Upper lobe of left lung (tissue), 4 donors: Measurements from ENCODE around the gene LYPLA2.

ENCODE experiments used
- CTCF ChIP-seq, 6 experiments: fragments of 450-650 bp in 4 of 6; fragments of 200-600 bp in 2 of 6; sonication (generic) in 2 of 6; IDR thresholded peaks; one replicate each; pipeline ENCODE4 v1.5.1; 2016 to 2019; ENCODE audit warnings: antibody characterized with exemption in 6 of 6
- POLR2A ChIP-seq, 4 donors: fragments of 450-650 bp; IDR thresholded peaks; one replicate each; pipeline ENCODE4 v1.5.1; 2016 to 2017; ENCODE audit warnings: antibody characterized with exemption in 4 of 4, mild to moderate bottlenecking in 2 of 4
- POLR2AphosphoS5 ChIP-seq, 2 donors: sonication (generic); formaldehyde crosslinking; IDR thresholded peaks; one replicate each; pipeline ENCODE4 v1.5.1; 2017; ENCODE audit warnings: antibody characterized with exemption in 2 of 2

- TF ChIP-seq POLR2A (IDR thresholded peaks at IDR 0.05) (no peak), CTCF (IDR thresholded peaks at IDR 0.05) (no peak), POLR2AphosphoS5 (IDR thresholded peaks at IDR 0.05) (no peak)
Measured at GRCh38 chr1:23817633-23818032, 26.7 kb downstream of the LYPLA2 start.
